GM19193 (cell line): Measurements from ENCODE around the gene ITPR3.

Experiments
- POLR2A ChIP-seq: IDR thresholded peaks from 4 replicates; pipeline ENCODE4 v1.6.1; 2011; ENCODE audit not compliant: insufficient read depth, insufficient read length; ENCODE audit errors: extremely low read depth

Gene ITPR3

GRCh38 chr6:33698494-33698893 lies 77.4 kb downstream of the ITPR3 start:
- no peak for TF ChIP-seq POLR2A

GRCh38 chr6:33699131-33699530 lies 78.0 kb downstream of the ITPR3 start:
- no peak for TF ChIP-seq POLR2A

- no peak for TF ChIP-seq POLR2A
Measured at GRCh38 chr6:33699739-33700138, 78.6 kb downstream of the ITPR3 start.

- no peak for TF ChIP-seq POLR2A
Measured at GRCh38 chr6:33700391-33701050, 79.4 kb downstream of the ITPR3 start.

- no peak for TF ChIP-seq POLR2A
Measured at GRCh38 chr6:33702345-33702977, 81.3 kb downstream of the ITPR3 start.

GRCh38 chr6:33704215-33705066 lies 83.3 kb downstream of the ITPR3 start:
- no peak for TF ChIP-seq POLR2A

- TF ChIP-seq POLR2A: no peak
Measured at GRCh38 chr6:33705268-33705885, 84.3 kb downstream of the ITPR3 start.

- TF ChIP-seq POLR2A: no peak
Measured at GRCh38 chr6:33705955-33706725, 85.0 kb downstream of the ITPR3 start.

GRCh38 chr6:33707771-33708170 lies 86.6 kb downstream of the ITPR3 start:
- TF ChIP-seq POLR2A: no peak

GRCh38 chr6:33708516-33709204 lies 87.5 kb downstream of the ITPR3 start:
- no peak for TF ChIP-seq POLR2A

GRCh38 chr6:33709605-33710295 lies 88.6 kb downstream of the ITPR3 start:
- no peak for TF ChIP-seq POLR2A

GRCh38 chr6:33710296-33711121 lies 89.4 kb downstream of the ITPR3 start:
- no peak for TF ChIP-seq POLR2A

GRCh38 chr6:33711140-33712129 lies 90.3 kb downstream of the ITPR3 start, which contains the start of gene UQCC2:
Gene UQCC2, minus strand, starts transcription at chr6:33711700. Its CDS starts 14 bp downstream, at chr6:33711686.
- TF ChIP-seq POLR2A: peak; percentile 97
